Measurements from ENCODE around the gene PPP2R2B. TPM values are rescaled to one million over a fixed set of nuclear protein-coding genes. Genes with fewer than 3 reads are reported as not detected.

Gene PPP2R2B
- total RNA-seq, 1 donor: not detected

DNA sequence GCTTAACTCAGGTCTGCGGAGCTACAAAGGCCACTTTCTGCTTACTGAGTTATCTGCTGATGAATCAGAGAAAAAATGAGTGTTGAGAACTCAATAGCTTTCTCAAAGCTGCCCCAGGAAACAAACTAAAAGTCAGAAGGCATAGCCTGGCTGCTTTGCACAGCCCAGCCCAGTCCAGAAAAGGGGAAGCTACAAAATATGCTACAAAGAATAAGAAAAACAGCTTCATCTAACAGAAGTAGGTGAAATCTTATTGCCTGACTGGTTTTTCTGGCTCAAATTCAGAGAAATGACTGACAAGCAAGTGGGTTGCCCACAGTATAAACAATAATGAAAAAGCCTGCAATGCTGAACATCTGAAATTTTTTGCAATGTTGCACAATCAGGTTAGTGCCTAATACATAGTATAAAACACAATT lies 156.2 kb downstream of the PPP2R2B start:
- TF ChIP-seq, protein P1, sequence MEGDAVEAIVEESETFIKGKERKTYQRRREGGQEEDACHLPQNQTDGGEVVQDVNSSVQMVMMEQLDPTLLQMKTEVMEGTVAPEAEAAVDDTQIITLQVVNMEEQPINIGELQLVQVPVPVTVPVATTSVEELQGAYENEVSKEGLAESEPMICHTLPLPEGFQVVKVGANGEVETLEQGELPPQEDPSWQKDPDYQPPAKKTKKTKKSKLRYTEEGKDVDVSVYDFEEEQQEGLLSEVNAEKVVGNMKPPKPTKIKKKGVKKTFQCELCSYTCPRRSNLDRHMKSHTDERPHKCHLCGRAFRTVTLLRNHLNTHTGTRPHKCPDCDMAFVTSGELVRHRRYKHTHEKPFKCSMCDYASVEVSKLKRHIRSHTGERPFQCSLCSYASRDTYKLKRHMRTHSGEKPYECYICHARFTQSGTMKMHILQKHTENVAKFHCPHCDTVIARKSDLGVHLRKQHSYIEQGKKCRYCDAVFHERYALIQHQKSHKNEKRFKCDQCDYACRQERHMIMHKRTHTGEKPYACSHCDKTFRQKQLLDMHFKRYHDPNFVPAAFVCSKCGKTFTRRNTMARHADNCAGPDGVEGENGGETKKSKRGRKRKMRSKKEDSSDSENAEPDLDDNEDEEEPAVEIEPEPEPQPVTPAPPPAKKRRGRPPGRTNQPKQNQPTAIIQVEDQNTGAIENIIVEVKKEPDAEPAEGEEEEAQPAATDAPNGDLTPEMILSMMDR (IDR thresholded peaks at IDR 0.05; ENCODE audit: insufficient read depth, low read length): no peak
- no peak overlapping the region for H3K4me3 ChIP-seq (ENCODE audit: low read depth, low read length)
- DNase-seq (ENCODE audit: low read depth): peak; percentile 67

DNA sequence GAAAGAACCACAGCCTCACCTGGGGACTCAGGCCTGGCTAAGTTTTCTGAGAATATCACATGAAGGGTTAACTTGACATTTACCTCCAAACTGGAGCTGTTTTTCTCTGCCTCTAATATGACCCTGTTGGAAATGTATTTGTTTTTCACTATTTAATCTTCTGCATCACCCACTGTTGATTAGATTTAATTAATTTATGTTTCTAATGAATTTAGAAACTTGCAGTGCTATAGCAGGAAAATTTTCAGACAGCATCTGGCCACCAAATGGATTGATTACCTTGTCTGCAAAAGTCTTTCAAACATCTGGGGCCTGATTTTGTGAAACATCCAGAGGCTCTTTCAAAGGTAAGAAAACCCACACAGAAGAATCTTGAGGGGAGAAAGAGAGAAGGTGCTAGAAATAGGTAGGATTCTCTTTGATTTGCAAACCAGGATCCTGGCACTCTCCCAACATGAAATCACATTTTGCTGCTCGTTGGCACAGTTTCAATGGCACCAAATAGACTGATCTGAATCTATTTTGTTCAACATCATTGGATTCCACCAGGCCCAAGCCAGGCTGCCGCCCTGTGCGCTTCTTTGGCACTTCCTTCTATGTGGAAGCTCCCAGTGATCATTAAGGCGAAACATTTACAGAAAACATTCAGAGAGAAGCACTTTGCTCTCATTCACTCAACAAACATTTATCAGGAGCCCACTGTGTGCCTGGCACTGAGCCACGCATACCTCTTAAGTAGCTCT lies 157.3 kb downstream of the PPP2R2B start:
- no peak for DNase-seq (ENCODE audit: low read depth)
- H3K4me3 ChIP-seq (ENCODE audit: low read depth, low read length): no peak overlapping the region
- TF ChIP-seq, protein P1 (IDR thresholded peaks at IDR 0.05; ENCODE audit: insufficient read depth, low read length): no peak

DNA sequence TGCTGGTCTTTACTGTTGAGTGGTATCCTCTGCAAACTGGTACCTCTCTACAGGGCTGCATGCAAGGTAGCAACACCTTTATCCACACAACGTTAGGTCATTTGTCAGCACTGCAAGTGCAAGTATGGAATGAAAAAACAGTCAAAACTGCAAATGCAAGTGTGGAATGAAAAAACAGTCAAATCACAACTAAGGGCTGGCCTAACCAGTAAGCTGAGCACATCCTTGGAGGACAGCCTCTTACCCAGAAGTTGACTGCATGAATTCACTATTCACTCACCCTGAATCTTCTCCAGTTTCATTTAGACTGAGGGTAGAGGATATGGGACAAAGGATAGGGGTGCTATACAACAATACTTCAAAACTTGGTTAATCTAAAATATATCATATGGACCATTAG lies 158.4 kb downstream of the PPP2R2B start:
- no peak for DNase-seq (ENCODE audit: low read depth)
- TF ChIP-seq, protein P1 (IDR thresholded peaks at IDR 0.05; ENCODE audit: insufficient read depth, low read length): no peak
- no peak overlapping the region for H3K4me3 ChIP-seq (ENCODE audit: low read depth, low read length)

DNA sequence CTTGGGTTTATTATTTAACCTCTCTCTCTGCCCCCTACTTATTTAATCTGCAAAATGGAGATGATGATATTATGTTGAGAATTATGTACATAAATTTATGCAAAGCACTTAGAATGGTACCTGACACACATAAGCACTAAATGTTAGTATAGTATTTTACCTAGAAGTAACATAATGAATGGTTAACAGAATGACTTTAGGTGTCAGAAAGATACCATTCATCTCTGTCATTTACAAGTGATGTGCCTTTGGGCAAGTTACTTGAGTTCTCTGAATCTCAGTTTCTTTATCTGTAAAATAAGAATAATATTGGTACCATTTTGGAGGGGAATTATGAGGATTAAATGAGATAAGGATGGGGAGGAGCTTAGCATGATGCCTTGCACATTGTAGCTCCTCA lies 159.4 kb downstream of the PPP2R2B start:
- TF ChIP-seq, protein P1 (IDR thresholded peaks at IDR 0.05; ENCODE audit: insufficient read depth, low read length): no peak
- DNase-seq (ENCODE audit: low read depth): no peak
- H3K4me3 ChIP-seq (ENCODE audit: low read depth, low read length): no peak overlapping the region

DNA sequence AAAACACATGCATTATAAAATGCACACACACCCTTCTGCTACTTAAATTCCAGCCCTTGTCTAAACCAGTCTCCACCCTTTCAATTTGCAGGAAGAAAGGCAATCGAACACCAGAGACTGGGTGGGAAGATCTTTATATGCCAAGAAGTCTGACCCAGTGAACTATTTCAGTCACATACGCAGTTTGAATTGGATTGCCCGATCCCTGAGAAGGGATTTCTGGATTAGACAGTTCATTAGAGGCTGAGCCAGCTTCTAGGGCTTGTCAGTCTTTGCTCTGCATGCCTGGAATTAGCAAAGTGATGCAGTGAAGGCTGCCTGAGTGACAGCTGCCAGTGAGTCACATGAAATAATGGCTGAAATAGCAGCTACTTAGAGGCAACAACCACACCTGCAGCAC lies 159.9 kb downstream of the PPP2R2B start:
- TF ChIP-seq, protein P1 (IDR thresholded peaks at IDR 0.05; ENCODE audit: insufficient read depth, low read length): no peak
- DNase-seq (ENCODE audit: low read depth): peak; percentile 70
- H3K4me3 ChIP-seq (ENCODE audit: low read depth, low read length): no peak overlapping the region

DNA sequence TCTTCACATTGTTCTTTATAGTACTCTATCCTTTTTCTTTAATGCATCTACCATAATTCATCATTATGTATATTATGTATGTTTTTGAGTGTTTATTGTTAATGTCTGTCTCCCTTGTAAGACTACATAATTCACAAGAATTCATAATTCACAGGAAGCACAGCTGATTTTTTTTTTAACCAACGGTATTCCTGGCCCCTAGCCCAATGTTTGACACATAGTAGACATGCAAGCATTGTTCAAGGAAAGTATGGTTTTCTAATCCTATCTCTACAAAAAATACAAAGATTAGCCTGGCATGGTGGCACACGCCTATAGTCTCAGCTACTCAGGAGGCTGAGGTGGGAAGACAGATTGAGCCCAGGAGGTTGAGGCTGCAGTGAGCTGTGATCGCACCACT lies 160.6 kb downstream of the PPP2R2B start:
- no peak overlapping the region for H3K4me3 ChIP-seq (ENCODE audit: low read depth, low read length)
- TF ChIP-seq, protein P1 (IDR thresholded peaks at IDR 0.05; ENCODE audit: insufficient read depth, low read length): no peak
- DNase-seq (ENCODE audit: low read depth): no peak

DNA sequence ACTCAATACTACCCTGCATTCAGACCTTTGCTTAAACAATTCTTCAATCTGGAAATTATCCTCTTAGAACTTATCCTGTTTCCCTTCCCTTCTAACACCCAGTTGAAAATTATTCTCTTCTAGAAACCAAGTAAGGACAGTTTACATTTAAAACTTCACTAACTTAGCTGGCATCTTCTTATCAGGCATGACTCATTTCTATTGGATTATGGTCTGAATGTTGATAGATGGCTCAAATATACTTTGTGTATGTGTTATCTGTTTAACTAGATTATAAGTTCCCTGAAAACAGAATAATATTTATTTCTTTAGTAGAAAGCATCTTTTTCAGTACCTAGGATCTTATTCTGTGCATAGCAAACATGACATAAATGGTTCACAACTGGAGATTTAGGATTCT lies 161.9 kb downstream of the PPP2R2B start:
- TF ChIP-seq, protein P1 (IDR thresholded peaks at IDR 0.05; ENCODE audit: insufficient read depth, low read length): no peak
- no peak overlapping the region for H3K4me3 ChIP-seq (ENCODE audit: low read depth, low read length)
- peak; percentile 64 for DNase-seq (ENCODE audit: low read depth)
